ENCODE results near the gene CSAD. TPM values are rescaled to one million over a fixed set of nuclear protein-coding genes. Genes with fewer than 3 reads are reported as not detected.

The CSAD gene
- total and polyA plus RNA-seq, 2 donors (not counting 3 experiments of a cell fraction or from before 2014, with no cell fraction given) = 21.1 to 24.4 TPM

- intact Hi-C loops (cut with micrococcal nuclease) (no loop called here), dilution Hi-C loops (cut with MboI; ENCODE audit: extremely low pct_ligation_motif_present, low sequenced_read_pairs) (no loop called here)
- POLR2A ChIA-PET = no interaction called here
- no peak overlapping the region for H3K27ac ChIP-seq (ENCODE audit: insufficient read depth, low read depth, low read length)
- no peaks in the 10 kb centered on the region for H3K9me1 ChIP-seq (replicated peaks; ENCODE audit: control insufficient read depth, extremely low read depth, insufficient read depth, low read length)
- DNase-seq (ENCODE audit: low read depth, low spot score) = no peak
- H3K9ac ChIP-seq (replicated peaks; ENCODE audit: extremely low read depth, insufficient read depth, low read length) = no peak overlapping the region
- H3K4me2 ChIP-seq (ENCODE audit: insufficient read depth, low read length) = no peak overlapping the region
- TF ChIP-seq JUN (IDR thresholded peaks at IDR 0.05; ENCODE audit: borderline replicate concordance, insufficient read depth, insufficient read length, low read depth) (no peak), CTCF (IDR thresholded peaks at IDR 0.05; ENCODE audit: extremely low read depth in 1 of 2, insufficient read depth in 1 of 2, low read depth in 1 of 2, low read length in 2 of 2) (no peak), MYC (IDR thresholded peaks at IDR 0.05; ENCODE audit: low read depth, low read length) (no peak)
- no peaks in the 10 kb centered on the region for H3K79me2 ChIP-seq (ENCODE audit: control insufficient read depth, insufficient read depth, low read length)
- FAIRE-seq = no peak
- CTCF ChIA-PET = interaction anchor here (1.0 to 2.9 kb wide), 4 partner anchors 12 to 106 kb away, joined by 3 to 20 read pairs (median 4); no protein-coding TSS in a partner anchor
- no peaks in the 10 kb centered on the region for H4K20me1 ChIP-seq (replicated peaks; ENCODE audit: control insufficient read depth, extremely low read depth, insufficient read depth, low read length)
- H3K4me3 ChIP-seq (replicated peaks in 1 of 3; ENCODE audit: insufficient read depth in 1 of 3, low read depth in 1 of 3, low read length in 3 of 3) = no peak overlapping the region
- no peak overlapping the region for H2AFZ ChIP-seq (ENCODE audit: low read depth, low read length)
- H3K36me3 ChIP-seq (ENCODE audit: control insufficient read depth in 2 of 2, extremely low read depth in 1 of 2, insufficient read depth in 2 of 2, low read length in 2 of 2) = peaks cover 0 to 7% of the 10 kb centered on the region in 2 experiments
- H3K27me3 ChIP-seq (ENCODE audit: control insufficient read depth in 2 of 2, insufficient read depth in 2 of 2, low read length in 2 of 2) = no peaks in the 10 kb centered on the region
- H3K9me3 ChIP-seq (replicated peaks; ENCODE audit: control insufficient read depth, insufficient read depth, low read length) = no peaks in the 10 kb centered on the region
- H3K4me1 ChIP-seq (ENCODE audit: control insufficient read depth, extremely low read depth, insufficient read depth, low read length) = no peaks in the 10 kb centered on the region
- no TSS peak for BruUV-seq (replicated peaks)
Measured at GRCh38 chr12:53172352-53172751, 8.4 kb downstream of the CSAD start.

DNA sequence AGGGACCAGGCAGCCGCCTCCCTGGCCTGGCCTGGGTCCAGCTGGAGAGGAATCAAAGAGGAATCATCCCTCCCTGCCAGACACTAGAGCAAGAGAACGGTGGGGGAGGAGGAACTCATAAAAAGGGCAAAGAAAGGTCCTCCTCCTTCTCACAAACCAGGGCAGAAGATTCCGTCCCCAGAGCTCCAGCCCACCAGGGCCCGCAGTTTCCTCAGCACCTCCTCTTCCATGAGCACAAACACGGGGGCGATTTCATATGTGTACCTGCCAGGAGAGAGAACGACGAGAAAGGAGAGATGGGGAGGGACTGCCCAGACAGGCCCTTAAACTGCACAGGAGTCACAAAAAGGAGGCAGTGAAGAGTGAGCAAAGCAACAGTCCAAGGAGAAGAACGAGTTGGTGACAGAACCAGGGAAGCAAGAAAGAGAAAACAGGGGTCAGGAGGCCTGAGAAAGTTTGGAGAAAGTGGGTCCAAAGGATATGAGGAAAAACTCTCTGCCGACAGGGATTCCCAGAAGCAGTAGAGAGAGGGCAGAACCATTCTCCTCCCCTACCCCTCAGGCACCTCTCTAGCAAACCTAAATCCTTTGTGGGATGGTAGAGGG is 8.9 kb downstream of the CSAD start:
- Histone ChIP-seq H3K36me3 (ENCODE audit: control insufficient read depth in 2 of 2, extremely low read depth in 1 of 2, insufficient read depth in 2 of 2, low read length in 2 of 2) (peaks cover 0 to 7% of the 10 kb centered on the region in 2 experiments), H2AFZ (ENCODE audit: low read depth, low read length) (no peak overlapping the region), H3K9me3 (replicated peaks; ENCODE audit: control insufficient read depth, insufficient read depth, low read length) (no peaks in the 10 kb centered on the region), H3K27ac (ENCODE audit: insufficient read depth, low read depth, low read length) (no peak overlapping the region), H3K4me2 (ENCODE audit: insufficient read depth, low read length) (no peak overlapping the region), H3K79me2 (ENCODE audit: control insufficient read depth, insufficient read depth, low read length) (no peaks in the 10 kb centered on the region), H4K20me1 (replicated peaks; ENCODE audit: control insufficient read depth, extremely low read depth, insufficient read depth, low read length) (no peaks in the 10 kb centered on the region), H3K9ac (replicated peaks; ENCODE audit: extremely low read depth, insufficient read depth, low read length) (no peak overlapping the region), H3K27me3 (ENCODE audit: control insufficient read depth in 2 of 2, insufficient read depth in 2 of 2, low read length in 2 of 2) (no peaks in the 10 kb centered on the region), H3K4me1 (ENCODE audit: control insufficient read depth, extremely low read depth, insufficient read depth, low read length) (no peaks in the 10 kb centered on the region), H3K9me1 (replicated peaks; ENCODE audit: control insufficient read depth, extremely low read depth, insufficient read depth, low read length) (no peaks in the 10 kb centered on the region), H3K4me3 (replicated peaks in 1 of 3; ENCODE audit: insufficient read depth in 1 of 3, low read depth in 1 of 3, low read length in 3 of 3) (no peak overlapping the region)
- intact Hi-C loops (cut with micrococcal nuclease) (no loop called here), dilution Hi-C loops (cut with MboI; ENCODE audit: extremely low pct_ligation_motif_present, low sequenced_read_pairs) (no loop called here)
- FAIRE-seq (no peak), DNase-seq (ENCODE audit: low read depth, low spot score) (no peak)
- no TSS peak for BruUV-seq (replicated peaks)
- TF ChIP-seq POLR2A (IDR thresholded peaks at IDR 0.05; ENCODE audit: low read depth, low read length) (no peak), MYC (IDR thresholded peaks at IDR 0.05; ENCODE audit: low read depth, low read length) (no peak), POLR2AphosphoS5 (IDR thresholded peaks at IDR 0.05; ENCODE audit: insufficient read depth, low read depth, low read length) (no peak), EZH2 (IDR thresholded peaks at IDR 0.05; ENCODE audit: borderline replicate concordance, low read depth, low read length, severe bottlenecking) (no peak)
- TF ChIP-seq, protein P1, sequence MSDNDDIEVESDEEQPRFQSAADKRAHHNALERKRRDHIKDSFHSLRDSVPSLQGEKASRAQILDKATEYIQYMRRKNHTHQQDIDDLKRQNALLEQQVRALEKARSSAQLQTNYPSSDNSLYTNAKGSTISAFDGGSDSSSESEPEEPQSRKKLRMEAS (IDR thresholded peaks at IDR 0.05; ENCODE audit: insufficient read depth, insufficient read length) = no peak
- POLR2A ChIA-PET = no interaction called here
- CTCF ChIA-PET = interaction anchor here (1.0 to 2.9 kb wide), 3 partner anchors 12 to 18 kb away, joined by 3 to 20 read pairs (median 4); no protein-coding TSS in a partner anchor

Data from endothelial cell of umbilical vein (primary cell).